IPS DF 4.7 (cell line): Measurements from ENCODE around the gene ZNF783.
A peak's percentile ranks its signal among the peaks of the same experiment; 100 is the strongest.
"Not testable (repeated sequence)": the region's sequence is repeated elsewhere in the genome, so short reads cannot be mapped to it uniquely, and the experiment has no call there.

Source experiments
- DNase-seq: peaks from one replicate; pipeline ENCODE4 v3.0.0-alpha.2; 2013; ENCODE audit warnings: low spot score; ENCODE audit errors: extremely low read depth

The ZNF783 gene

DNA sequence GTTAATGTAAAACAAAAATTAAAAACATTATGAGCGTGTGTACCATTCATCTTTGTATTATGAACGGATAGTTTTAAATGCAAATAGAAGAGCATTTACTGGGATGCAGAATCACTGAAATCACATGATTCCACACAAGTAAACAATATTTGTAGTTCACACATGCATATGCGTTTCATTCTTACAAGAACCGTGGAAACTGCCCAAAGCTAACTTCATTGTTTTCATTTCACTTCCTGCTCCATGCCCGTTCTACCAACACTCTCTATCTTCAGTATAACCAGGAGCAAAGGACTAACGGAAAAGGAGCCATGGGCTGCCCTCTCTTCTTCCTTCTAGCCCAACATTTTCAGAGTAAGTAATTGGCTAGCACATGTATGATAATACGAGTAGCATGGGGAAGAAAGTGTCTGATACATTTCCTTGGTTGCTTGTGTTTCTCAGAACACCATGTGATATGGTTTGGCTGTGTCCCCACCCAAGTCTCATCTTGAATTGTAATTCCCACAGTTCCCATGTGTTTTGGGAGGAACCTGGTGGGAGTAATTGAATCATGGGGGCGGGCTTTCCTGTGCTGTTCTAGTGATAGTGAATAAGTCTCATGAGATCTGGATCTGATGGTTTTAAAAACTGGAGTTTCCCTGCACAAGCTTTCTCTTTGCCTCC is 38.8 kb downstream of the ZNF783 start:
- DNase-seq, result no peak

DNA sequence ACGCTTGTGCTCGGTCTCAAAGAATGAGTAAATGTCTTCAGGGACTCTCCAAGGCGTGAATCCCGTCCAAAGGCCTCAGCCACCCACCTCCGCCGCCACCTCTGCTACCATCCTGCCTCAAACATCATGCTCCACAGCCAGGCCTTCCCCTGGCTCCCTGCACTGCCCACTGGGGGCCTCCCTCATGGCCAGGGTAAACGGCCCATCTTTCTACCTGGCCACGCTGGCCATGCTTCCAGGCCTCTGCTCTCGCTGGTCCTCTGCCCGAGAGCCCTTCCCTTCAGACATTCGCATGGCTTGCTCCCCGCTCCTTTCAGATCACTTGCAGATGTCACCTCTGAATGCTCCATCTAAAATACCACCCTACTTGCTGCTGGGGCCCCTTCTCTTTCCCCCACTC is 40.2 kb downstream of the ZNF783 start:
- DNase-seq, result no peak

DNA sequence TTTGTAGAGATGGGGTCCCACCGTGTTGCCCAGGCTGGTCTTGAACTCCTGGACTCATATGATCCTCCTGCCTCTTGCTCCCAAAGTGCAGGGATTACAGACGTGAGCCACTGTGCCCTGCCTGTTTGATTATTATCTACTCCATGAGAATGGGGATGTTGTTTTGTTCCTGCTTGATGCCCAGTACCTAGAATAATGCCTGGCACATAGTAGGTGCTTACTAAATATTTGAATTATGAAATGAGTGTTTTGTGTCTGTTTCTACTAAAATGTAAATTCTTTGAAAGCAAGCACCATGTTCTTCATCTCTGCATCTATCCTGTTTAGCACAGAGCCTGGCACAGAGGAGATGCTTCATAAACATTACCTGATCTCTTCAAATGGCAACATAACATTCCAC is 40.9 kb downstream of the ZNF783 start:
- DNase-seq, result no peak

DNA sequence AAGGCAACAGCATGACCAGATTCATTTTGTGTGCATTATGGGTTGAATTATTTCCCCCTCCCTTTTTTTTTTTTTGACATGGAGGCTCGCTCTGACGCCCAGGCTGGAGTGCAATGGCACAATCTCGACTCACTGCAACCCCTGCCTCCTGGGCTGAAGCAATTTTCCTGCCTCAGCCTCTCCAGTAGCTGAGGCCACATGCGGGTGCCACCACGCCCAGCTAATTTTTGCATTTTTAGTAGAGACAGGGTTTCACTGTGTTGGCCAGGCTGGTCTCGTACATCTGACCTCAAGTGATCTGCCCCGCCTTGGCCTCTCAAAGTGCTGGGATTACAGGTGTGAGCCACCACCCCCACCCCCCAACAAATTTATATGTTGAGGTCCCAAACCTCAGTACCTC is 42.0 kb downstream of the ZNF783 start:
- no peak for DNase-seq

DNA sequence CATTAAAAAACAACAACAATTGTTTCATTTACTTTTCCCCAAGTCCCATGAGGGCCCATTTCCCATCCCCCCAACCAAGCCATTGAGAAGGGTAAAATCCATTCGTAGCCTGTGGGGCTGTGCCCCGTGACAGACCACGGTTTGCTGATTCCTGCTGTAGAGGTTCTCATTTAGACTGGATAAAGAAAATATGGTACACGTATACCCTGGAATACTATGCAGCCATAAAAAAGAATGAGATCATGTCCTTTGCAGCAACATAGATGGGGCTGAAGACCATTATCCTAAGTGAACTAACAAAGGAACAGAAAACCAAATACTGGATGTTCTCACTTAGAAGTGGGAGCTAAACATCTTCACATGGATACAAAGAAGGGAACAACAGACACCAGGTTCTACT is 44.9 kb downstream of the ZNF783 start:
- no peak for DNase-seq

DNA sequence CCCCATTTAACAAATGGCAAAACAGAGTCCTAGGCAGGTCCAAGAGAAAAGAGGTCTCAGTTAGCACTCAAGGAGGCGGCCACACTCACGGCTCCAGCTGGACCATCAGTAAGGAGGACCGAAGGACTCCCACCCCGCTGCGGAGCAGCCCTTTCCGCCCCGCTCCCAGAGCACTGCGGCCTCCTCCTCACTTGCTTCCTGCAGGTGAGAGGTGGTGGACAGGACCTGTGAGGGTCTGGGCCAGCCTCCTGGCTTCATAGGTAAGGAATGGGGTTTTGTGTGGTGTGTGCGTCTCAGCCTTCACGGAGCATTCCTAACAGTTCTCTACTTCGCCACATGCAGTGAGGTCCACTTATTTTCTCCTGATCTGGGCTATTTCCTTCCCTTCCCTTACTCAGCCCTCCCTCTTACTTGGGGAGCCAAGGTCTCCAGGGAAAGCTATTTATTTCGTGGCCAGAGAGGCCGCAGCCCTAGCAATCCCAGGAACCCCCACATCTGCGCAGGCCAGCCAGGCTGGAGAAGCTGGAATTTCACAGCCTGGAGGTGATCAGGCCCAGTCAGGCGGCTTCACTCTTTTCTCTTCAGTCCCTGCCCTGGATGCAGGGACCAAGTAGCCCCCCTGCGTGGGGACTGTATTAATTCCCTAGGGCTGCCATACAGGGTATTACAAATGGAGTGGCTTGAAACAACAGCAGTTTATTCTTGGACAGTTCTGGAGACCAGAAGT is 45.9 kb downstream of the ZNF783 start:
- no peak for DNase-seq

DNA sequence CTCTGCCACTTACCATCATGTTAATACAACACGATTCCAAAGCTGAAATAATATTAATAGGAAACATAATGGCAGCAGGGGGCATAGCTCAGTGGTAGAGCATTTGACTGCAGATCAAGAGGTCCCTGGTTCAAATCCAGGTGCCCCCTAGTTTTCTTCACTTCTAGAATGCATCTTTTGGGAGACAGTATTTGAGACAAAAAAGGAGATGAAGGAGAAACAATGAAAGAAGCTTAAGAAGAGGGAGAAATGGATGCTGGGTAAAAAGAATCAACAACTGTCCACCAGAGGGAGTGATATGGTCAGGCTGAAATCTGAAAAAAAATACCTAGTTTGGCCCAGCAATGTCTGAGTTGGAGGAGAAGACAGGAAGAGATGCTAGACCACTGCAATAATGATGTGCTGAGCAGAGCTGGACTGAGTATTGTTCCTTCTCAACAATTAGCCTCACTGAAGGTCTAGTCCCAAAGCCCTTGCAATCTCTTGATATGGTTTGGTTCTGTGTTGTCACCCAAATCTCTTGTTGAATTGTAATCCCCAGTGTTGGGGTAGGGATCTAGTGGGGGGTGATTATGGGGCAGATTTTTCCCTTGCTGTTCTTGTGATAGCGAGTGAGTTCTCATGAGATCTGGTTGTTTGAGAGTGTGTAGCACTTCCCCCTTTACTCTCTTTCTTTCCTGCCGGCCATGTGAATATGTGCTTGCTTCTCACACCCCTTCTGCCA is 48.3 kb downstream of the ZNF783 start:
- DNase-seq, result peak; percentile 49

DNA sequence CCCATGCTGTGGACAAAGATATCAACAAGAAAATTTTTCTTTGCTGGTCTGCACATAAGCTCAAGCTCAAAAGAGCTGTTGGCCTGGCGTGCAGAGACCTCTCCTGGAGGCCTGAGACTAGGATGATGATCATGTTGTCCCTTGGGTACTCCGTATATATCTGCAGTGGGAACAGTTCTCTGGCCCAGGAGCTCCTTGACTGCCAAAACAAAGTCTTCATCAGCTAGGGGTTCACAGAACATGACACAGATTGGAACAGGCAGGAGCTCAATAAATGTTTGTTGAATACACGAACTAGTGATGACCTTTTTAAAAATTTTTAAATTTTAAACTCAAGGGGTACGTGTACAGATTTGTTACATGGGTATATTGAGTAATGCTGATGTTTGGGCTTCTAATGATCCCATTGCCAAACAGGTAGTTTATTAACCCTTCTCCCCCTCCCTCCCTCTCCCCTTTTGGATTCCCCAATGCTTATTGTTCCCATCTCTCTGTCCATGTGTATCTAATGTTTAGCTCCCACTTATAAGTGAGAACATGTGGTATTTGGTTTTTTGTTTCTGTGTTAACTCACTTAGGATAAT is 49.1 kb downstream of the ZNF783 start:
- DNase-seq, result no peak

DNA sequence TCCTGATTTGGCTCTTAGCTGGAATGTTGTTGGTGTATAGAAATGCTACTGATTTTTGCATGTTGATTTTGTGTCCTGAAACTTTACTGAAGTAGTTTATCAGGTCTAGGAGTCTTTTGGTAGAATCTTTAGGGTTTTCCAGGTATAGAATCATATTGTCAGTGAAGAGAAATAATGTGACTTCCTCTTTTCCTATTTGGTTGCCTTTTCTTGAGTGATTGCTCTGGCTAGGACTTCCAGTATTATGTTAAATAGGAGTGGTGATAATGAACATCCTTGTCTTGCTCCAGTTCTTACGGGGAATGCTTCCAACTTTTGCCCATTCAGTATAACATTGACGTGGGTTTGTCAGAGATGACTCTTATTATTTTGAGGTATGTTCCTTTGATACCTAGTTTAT is 52.0 kb downstream of the ZNF783 start:
- no peak for DNase-seq

DNA sequence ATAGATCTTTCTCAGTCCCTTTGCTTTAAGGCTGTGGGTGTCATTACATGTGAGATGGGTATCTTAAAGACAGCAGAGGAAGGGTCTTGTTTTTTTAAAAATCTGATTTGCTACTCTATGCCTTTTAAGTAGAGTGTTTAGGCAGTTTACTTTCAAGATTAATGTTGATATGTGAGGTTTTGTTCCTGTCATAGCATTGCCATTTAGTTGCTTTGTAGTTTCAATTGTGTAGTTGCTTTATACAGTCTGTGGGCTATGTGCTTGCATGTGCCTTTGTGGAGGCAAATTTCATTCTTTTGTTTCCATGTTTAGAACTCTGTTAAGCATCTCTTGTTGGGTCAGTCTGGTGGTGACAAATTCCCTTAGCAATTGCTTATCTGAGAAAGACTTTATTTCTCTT is 54.6 kb downstream of the ZNF783 start:
- no peak for DNase-seq

DNA sequence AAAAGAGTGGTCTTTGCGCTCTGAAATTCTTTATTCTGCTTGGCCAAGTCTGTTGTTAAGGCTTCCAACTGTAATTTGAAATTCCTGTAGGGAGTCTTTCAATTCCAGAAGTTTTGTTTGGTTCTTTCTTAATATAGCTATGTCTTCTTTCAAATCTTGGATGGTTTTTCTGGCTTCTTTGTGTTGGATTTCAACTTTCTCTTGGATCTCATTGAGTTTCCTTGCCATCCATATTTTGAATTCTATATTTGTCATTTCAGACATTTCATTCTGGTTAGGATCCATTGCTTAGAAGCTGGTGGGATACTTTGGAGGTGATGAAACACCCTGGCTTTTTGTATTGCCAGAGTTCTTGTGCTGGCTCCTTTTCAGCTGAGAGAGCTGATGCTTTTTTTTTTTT is 55.5 kb downstream of the ZNF783 start:
- no peak for DNase-seq

DNA sequence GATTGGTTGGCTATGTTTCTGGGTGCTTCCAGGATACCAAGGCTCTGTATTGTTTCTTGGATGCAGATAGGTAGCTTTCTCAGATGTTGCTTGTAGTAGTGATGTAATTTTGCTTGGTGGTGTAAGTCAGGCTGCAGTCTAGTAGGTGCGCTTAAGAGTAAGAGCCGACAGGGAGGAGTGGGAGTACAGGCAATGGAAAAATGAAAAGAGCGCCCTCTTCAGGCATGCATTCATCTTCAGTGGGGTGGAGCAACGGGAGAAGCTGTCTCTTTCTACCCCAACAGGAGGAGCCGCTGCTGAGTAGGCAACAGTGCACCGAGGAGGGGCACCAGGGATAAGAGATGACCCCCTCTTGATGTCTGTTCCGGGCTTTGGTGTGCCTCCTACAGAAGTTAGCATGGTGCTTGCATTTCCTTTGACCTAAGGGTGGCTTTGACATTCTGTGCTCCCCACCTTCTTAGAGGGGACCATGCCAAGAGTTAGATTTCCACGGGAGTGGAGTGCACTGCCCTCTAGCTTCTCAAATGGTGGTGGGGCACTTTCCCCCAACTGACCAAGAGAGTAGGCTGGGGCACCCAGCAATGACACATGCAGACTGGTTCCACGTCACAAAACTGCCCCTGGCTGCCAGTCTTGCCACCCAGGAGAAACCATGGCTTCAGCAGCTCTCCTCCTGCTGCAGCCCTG is 56.1 kb downstream of the ZNF783 start:
- peak; percentile 68 for DNase-seq

DNA sequence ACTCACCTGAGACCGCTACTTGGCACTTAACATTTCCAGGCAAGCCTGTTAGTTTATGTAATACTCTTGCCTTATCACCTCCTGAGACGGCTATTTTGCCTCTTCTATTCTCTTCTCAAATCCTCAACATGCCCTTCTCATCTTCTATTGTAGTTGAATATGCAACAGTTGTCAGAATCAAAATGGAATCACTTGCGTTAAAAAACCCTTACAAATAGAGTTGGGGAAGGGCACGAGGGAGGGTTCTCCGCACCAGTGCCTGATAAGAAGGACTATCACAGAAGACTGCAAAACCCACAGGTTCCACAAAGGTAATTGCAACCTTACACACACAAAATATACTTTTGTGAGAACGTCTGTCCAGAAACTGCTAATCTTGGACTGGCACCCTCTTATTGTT is 57.4 kb downstream of the ZNF783 start:
- DNase-seq, result no peak

DNA sequence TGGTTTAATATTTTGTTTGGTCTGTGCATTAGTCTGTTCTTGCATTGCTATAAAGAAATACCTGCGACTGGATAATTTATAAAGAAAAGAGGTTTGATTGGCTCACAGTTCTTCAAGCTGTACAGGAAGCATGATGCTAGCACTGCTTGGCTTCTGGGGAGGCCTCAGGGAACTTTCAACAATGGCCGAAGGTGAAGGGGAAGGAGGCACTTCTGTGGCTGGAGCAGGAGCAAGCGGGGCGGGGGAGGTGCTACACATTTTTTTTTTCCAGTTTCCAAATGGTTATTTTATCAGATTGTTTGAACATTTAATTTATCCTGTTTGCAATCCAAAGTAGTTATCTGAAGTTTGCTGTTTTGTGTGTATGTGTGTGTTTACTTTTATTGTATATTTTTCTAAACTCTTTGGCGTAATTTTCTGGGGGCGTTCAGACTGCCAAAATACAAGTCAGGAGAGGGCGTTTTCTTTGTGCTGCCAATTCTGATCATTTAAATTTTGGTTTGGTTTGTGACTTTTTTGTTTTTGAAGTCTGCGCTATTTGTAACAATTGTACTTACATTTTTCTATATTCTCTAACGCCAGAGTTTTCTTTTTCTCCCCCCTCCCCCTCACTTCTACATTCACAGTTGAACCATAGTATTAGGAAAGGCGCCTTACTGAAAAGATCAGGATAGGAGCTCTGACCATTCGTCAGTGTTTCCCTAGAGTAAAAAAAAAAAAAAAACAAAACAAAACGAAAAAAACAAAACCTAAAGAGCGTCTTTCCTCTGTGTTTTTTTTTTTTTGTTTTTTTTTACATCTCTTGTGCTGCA is 58.5 kb downstream of the ZNF783 start:
- no peak for DNase-seq

DNA sequence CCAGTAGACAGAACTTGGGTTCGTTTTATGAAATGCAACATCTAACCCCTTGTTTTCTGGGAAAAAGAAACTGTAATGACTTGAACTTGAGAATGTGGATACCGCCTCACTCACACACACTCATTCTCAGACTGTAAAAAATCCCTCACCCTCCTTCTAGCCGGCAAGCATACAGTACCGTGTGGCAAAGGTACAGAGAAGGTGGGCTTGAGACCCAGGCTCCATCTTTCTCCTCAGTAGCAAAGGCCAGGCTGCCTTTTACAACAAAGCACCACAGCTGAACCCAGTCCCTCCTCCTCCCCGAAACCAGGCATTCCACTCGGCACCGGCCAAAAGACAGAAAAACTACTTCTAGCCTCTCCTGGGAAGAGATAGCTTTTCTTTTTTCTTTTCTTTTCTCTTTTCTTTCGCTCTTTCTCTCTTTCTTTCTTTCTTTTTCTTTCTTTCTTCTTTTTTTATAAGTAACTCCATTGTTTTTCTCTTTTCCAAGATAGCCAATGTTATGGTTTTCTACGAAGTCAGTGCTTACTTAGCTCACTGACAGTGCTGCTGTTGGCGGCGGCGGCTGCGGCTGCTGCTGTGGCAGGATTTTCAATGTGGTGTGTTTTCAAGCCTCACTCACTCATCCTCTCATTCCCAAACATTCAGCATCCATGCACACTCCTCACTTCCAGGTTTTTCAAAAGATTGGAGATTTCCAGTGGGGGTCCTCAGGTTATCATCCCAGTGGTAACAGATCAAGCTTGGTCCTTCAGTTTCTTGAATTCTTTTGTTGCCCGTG is 59.3 kb downstream of the ZNF783 start:
- DNase-seq, result not testable (repeated sequence)

DNA sequence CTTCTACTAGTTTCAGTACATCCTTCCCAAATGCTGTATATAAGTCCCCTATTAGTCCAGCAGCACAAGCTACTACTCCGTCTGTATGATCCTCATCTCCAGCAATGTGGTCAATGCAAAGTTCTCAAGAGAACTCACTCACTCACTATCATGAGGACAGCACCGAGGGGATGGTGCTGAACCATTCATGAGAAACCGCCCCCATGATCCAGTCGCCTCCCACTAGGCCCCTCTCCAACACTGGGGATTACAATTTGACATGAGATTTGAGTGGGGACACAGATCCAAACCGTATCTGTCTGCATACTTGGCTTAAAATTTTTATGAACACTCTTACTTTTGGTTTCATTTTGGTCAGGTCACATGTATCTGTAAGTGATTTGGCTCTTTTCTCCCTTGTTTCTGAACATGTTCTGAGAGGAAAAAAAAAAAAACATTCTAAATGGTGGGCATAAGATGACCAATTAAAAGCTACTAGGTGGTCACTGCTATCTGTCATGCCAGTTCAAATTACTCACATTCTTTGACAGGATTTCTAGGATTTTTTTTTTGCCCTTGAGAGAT is 60.1 kb downstream of the ZNF783 start:
- no peak for DNase-seq

DNA sequence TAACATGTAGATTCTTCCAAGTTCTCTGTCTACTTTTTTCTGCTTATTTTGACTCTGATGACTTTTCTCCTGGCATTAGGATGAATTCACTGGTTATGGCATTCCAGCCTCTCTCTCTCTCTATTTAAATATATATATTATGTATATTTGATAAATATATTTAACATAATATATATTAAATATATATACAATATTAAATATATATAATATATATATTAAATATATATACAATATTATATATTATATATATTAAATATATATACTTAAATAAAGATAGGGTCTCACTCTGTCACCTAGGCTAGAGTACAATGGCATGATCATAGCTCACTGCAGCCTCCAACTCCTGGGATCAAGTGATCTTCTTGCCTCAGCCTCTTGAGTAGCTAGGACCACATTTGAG is 60.7 kb downstream of the ZNF783 start:
- DNase-seq, result no peak

DNA sequence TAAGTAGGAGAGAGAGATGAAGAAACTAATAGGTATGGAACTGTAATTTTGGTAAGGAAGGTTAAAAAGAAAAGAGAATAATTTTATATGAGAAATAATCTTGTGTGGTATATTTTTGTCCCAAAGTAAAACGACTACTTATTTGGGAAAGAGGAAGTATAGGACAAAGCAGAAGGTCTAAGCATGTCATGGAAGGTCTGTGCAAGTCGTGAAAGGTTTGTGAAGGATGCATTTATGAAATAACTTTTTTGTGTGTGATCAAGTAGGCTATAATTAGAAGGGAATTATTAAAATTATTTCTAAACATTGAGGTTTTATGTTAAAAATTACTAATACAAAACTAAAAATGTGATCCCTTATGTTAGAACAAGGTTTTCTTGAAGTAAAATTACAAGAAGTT is 63.3 kb downstream of the ZNF783 start:
- no peak for DNase-seq

DNA sequence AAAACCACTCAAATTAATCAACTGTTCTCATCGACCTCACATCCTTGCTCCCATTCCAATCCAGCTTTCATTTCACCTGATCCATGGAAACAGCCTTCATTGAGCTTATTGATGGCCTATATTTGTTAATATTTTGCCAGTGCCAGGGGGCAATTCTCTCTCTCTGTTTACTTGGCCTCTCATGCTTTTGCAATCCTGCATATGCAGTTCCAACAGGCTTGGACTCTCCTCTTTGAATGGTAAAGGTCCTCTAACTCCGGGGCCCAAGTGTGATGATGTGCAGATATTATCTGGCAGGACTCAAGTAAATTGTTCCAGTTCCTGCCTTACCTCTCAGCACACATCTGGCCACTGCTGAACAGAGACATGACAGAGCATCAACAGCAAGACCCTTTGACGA is 67.3 kb downstream of the ZNF783 start:
- no peak for DNase-seq
